ENCODE data around the gene ACSS3. TPM values are rescaled to one million over a fixed set of nuclear protein-coding genes. Genes with fewer than 3 reads are reported as not detected.

ACSS3 gene
- total RNA-seq, 1 donor from 2014 or later: 18.7 TPM

- Mint-ChIP-seq H3K4me3 (ENCODE audit: unreplicated experiment) (no peak overlapping the region), H3K36me3 (ENCODE audit: low read depth, unreplicated experiment) (no peaks in the 10 kb centered on the region), H3K27me3 (ENCODE audit: unreplicated experiment) (no peaks in the 10 kb centered on the region), H3K27ac (ENCODE audit: unreplicated experiment) (no peak overlapping the region), H3K9me3 (ENCODE audit: unreplicated experiment) (no peaks in the 10 kb centered on the region), H3K4me1 (ENCODE audit: unreplicated experiment) (no peaks in the 10 kb centered on the region)
- no peak for DNase-seq (ENCODE audit: low spot score)
- no peak for TF ChIP-seq CTCF (IDR thresholded peaks at IDR 0.05; ENCODE audit: unreplicated experiment)
Observed at GRCh38 chr12:81137801-81138200, 59.9 kb downstream of the ACSS3 start.

GRCh38 chr12:81141217-81141616, 63.3 kb downstream of the ACSS3 start:
- Mint-ChIP-seq H3K27me3 (ENCODE audit: unreplicated experiment) (no peaks in the 10 kb centered on the region), H3K9me3 (ENCODE audit: unreplicated experiment) (no peaks in the 10 kb centered on the region), H3K27ac (ENCODE audit: unreplicated experiment) (no peak overlapping the region), H3K4me3 (ENCODE audit: unreplicated experiment) (no peak overlapping the region), H3K4me1 (ENCODE audit: unreplicated experiment) (no peaks in the 10 kb centered on the region), H3K36me3 (ENCODE audit: low read depth, unreplicated experiment) (no peaks in the 10 kb centered on the region)
- TF ChIP-seq CTCF (IDR thresholded peaks at IDR 0.05; ENCODE audit: unreplicated experiment): no peak
- no peak for DNase-seq (ENCODE audit: low spot score)

DNA sequence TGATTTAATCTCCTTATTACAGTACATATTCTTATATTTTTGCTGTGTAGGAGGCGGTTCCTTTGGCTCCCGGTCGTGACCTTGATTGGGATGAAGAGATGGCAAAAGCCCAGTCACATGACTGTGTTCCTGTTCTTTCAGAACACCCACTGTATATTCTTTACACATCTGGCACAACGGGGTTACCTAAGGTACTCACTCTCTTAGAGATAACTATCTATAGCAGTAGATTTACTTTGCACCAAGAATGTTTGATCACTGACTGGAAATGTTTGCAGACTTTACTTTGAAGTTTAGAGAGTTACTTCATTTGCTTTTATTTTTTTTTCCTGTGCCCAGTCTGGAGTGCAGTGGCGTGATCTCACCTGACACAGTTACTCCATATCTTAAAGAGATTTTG, 65.2 kb downstream of the ACSS3 start:
- no peak overlapping the region for H3K4me3 Mint-ChIP-seq (ENCODE audit: unreplicated experiment)
- no peak for DNase-seq (ENCODE audit: low spot score)
- no peak for TF ChIP-seq CTCF (IDR thresholded peaks at IDR 0.05; ENCODE audit: unreplicated experiment)
- H3K27me3 Mint-ChIP-seq (ENCODE audit: unreplicated experiment): no peaks in the 10 kb centered on the region
- H3K9me3 Mint-ChIP-seq (ENCODE audit: unreplicated experiment): no peaks in the 10 kb centered on the region
- peaks cover 6% of the 10 kb centered on the region for H3K4me1 Mint-ChIP-seq (ENCODE audit: unreplicated experiment)
- no peaks in the 10 kb centered on the region for H3K36me3 Mint-ChIP-seq (ENCODE audit: low read depth, unreplicated experiment)
- H3K27ac Mint-ChIP-seq (ENCODE audit: unreplicated experiment): no peak overlapping the region

DNA sequence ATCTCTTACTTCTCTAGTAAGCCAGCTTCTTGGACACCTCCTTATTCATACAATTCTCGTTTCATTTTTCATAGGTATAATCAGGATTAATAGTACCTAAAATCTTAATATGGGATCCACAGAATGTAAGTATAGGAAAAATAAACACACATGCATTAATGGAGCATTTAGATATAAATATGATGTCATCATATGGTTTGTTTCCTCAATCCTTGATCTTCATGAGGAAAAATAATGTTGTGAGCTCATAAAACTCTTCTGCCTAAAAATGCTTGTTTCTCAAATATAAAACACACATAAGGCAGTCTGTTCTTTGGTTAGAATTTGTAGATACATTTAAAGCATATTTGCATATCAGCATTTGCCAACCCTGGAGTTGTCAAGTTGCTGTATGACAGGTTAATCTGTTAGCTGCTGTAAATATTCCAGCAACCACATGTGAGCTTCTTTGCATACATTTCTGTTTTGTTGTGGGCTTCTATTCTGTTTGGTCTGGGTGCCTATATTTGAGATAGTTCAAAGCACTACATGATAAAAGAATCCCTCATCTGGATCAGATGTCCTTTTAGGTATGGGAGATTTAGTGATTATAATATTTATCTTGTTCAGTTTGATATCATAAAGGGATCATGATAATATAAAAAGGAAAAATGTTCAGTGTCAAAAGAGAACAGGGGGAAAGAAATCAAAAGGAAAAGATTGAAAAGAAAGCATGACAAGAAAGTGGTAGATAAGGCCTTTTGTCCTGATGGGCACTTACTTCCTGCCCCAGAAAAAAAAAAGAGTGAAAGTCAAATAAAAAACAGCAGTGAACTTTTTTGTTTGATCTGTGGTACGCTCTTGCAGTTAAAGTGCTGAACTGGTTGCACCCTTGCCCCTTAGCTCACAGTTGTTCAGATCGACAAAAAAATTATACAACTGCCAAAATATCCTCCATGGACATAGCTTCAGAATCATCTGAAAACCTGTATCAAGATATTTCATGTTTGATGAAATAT, 68.6 kb downstream of the ACSS3 start:
- Mint-ChIP-seq H3K27ac (ENCODE audit: unreplicated experiment) (no peak overlapping the region), H3K4me3 (ENCODE audit: unreplicated experiment) (no peak overlapping the region), H3K9me3 (ENCODE audit: unreplicated experiment) (no peaks in the 10 kb centered on the region), H3K36me3 (ENCODE audit: low read depth, unreplicated experiment) (no peaks in the 10 kb centered on the region), H3K27me3 (ENCODE audit: unreplicated experiment) (no peaks in the 10 kb centered on the region), H3K4me1 (ENCODE audit: unreplicated experiment) (peaks cover 6% of the 10 kb centered on the region)
- TF ChIP-seq CTCF (IDR thresholded peaks at IDR 0.05; ENCODE audit: unreplicated experiment): no peak
- no peak for DNase-seq (ENCODE audit: low spot score)

GRCh38 chr12:81147292-81147919, 69.5 kb downstream of the ACSS3 start:
- no peak for DNase-seq (ENCODE audit: low spot score)
- no peaks in the 10 kb centered on the region for H3K27me3 Mint-ChIP-seq (ENCODE audit: unreplicated experiment)
- no peaks in the 10 kb centered on the region for H3K9me3 Mint-ChIP-seq (ENCODE audit: unreplicated experiment)
- no peak for TF ChIP-seq CTCF (IDR thresholded peaks at IDR 0.05; ENCODE audit: unreplicated experiment)
- peaks cover 6% of the 10 kb centered on the region for H3K4me1 Mint-ChIP-seq (ENCODE audit: unreplicated experiment)
- no peak overlapping the region for H3K27ac Mint-ChIP-seq (ENCODE audit: unreplicated experiment)
- H3K36me3 Mint-ChIP-seq (ENCODE audit: low read depth, unreplicated experiment): no peaks in the 10 kb centered on the region
- no peak overlapping the region for H3K4me3 Mint-ChIP-seq (ENCODE audit: unreplicated experiment)
